Measurements from ENCODE around the gene ABCA10. TPM values are rescaled to one million over a fixed set of nuclear protein-coding genes. Genes with fewer than 3 reads are reported as not detected.

The ABCA10 gene
- polyA plus RNA-seq, 2 of the 4 experiments (the other 2 are of a cell fraction), result 0.22 to 0.66 TPM

GRCh38 chr17:69271023-69271422 lies 42.4 kb upstream of the ABCA10 start:
- no peak for ATAC-seq
- no peak for DNase-seq (ENCODE audit: low read depth in 1 of 2, low spot score in 1 of 2)
- peak; percentile 70 for FAIRE-seq
- Histone ChIP-seq H3K9me3 (no peaks in the 10 kb centered on the region), H3K4me3 (no peak overlapping the region), H3K27ac (no peak overlapping the region), H3K4me1 (peaks cover 25% of the 10 kb centered on the region), H3K4me2 (no peak overlapping the region)
- 69% methylated on average over 7 of the region's 7 CpGs for WGBS (ENCODE audit: missing lambda C conversion rate)
- ChIA-PET POLR2A (no interaction called here), CTCF (interaction anchor here (0.7 to 1.2 kb wide), 2 partner anchors 35 to 252 kb away, joined by 3 read pairs; no protein-coding TSS in a partner anchor)
- TF ChIP-seq USF2 (IDR thresholded peaks at IDR 0.05) (no peak), HES2 (IDR thresholded peaks at IDR 0.05) (no peak), HOXB5 (CRISPR knock-in tag; IDR thresholded peaks at IDR 0.05) (no peak)
- TF ChIP-seq, protein P1, sequence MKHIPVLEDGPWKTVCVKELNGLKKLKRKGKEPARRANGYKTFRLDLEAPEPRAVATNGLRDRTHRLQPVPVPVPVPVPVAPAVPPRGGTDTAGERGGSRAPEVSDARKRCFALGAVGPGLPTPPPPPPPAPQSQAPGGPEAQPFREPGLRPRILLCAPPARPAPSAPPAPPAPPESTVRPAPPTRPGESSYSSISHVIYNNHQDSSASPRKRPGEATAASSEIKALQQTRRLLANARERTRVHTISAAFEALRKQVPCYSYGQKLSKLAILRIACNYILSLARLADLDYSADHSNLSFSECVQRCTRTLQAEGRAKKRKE (CRISPR knock-in tag; IDR thresholded peaks at IDR 0.05; ENCODE audit: low read depth), result no peak

DNA sequence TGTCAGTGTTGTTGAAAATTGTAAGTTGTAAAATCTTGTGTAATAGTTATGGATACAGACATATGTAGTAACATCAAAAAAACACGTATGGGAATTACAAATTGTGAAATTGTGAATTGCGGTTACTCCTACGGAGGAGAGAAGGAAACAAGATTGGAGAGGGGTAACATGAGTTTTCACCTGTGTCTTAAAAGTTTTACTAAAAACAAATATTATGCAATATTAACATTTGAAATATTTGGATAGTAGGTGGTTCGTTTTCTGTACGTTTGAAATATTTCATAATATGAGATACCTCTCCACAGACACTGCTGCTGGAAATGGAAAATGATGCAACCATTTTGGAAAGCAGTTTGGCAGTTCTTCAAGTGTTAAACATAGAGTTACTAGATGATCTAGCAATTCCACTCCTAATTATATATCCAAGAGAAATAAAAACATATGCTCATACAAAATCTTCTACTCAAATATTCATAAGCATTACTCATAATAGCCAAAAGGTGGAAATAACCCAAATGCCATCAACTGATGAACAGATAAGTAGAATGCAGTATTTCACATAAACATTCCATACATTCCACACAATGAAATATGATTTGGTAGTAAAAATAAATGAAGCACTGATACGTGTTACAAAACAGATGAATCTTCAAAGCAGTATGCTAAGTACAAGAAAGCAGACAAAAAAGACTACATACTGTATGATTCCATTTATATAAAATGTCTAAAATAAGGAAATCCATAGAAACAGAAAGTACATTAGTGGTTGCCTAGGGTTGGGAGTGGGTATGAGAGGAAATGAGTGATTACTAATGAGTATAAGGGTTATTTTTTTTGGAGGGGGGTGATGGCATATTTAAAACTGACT lies 40.7 kb upstream of the ABCA10 start:
- Histone ChIP-seq H3K27ac (peak overlapping the region; percentile 49 to 50; a peak in 4 of 6 replicates), H3K4me3 (peak overlapping the region; percentile 15; the same call in 1 of the 3 replicates), H3K9me3 (no peaks in the 10 kb centered on the region), H3K4me1 (peaks cover 25% of the 10 kb centered on the region), H3K4me2 (peak overlapping the region; percentile 74)
- CTCF ChIA-PET, result no interaction called here
- peak; percentile 54 to 61 for ATAC-seq
- FAIRE-seq, result peak; percentile 84
- WGBS (ENCODE audit: missing lambda C conversion rate), result 18% methylated on average over 6 of the region's 6 CpGs
- POLR2A ChIA-PET, result interaction anchor here (0.5 kb wide), 1 partner anchor 133 kb away, joined by 3 read pairs; no protein-coding TSS in a partner anchor
- peak in 1 of 2 experiments; percentile 31 for DNase-seq (ENCODE audit: low read depth in 1 of 2, low spot score in 1 of 2)
- TF ChIP-seq ELK1 (IDR thresholded peaks at IDR 0.05; ENCODE audit: low read depth, low read length) (no peak), PHF8 (IDR thresholded peaks at IDR 0.05; ENCODE audit: borderline replicate concordance, low read depth) (no peak), RARB (CRISPR knock-in tag; IDR thresholded peaks at IDR 0.05) (no peak), HOXA7 (CRISPR knock-in tag; IDR thresholded peaks at IDR 0.05) (no peak), JUNB (IDR thresholded peaks at IDR 0.05) (0 out of 2 replicates have a peak, but pooled peaks have one; percentile 39), SREBF2 (IDR thresholded peaks at IDR 0.05) (no peak), CEBPB (IDR thresholded peaks at IDR 0.05) (peak; percentile 81 to 95), MAZ (IDR thresholded peaks at IDR 0.05; ENCODE audit: borderline replicate concordance, low read depth, low read length) (no peak), FOXS1 (CRISPR knock-in tag; IDR thresholded peaks at IDR 0.05) (no peak), HDAC2 (IDR thresholded peaks at IDR 0.05) (no peak), CHD2 (IDR thresholded peaks at IDR 0.05; ENCODE audit: low read length, partially characterized antibody) (no peak), MYC (IDR thresholded peaks at IDR 0.05; ENCODE audit: borderline replicate concordance, low read length) (no peak), EP300 (IDR thresholded peaks at IDR 0.05) (no peak; a peak in 3 of 5 replicates), SMC3 (IDR thresholded peaks at IDR 0.05) (no peak), JUN (IDR thresholded peaks at IDR 0.05) (peak in 1 of 2 experiments; percentile 31; a peak in 1 of 5 replicates), ZC3H11A (IDR thresholded peaks at IDR 0.05) (no peak), ESRRA (IDR thresholded peaks at IDR 0.05; ENCODE audit: borderline replicate concordance, low read length) (no peak), HES2 (IDR thresholded peaks at IDR 0.05) (peak; percentile 89)
- TF ChIP-seq, protein P2, sequence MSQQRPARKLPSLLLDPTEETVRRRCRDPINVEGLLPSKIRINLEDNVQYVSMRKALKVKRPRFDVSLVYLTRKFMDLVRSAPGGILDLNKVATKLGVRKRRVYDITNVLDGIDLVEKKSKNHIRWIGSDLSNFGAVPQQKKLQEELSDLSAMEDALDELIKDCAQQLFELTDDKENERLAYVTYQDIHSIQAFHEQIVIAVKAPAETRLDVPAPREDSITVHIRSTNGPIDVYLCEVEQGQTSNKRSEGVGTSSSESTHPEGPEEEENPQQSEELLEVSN (IDR thresholded peaks at IDR 0.05; ENCODE audit: borderline replicate concordance, low read depth), result no peak
- TF ChIP-seq, protein P1 (CRISPR knock-in tag; IDR thresholded peaks at IDR 0.05; ENCODE audit: low read depth), result no peak
- TF ChIP-seq, protein P3, sequence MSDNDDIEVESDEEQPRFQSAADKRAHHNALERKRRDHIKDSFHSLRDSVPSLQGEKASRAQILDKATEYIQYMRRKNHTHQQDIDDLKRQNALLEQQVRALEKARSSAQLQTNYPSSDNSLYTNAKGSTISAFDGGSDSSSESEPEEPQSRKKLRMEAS (IDR thresholded peaks at IDR 0.05), result no peak
- TF ChIP-seq, protein P4, sequence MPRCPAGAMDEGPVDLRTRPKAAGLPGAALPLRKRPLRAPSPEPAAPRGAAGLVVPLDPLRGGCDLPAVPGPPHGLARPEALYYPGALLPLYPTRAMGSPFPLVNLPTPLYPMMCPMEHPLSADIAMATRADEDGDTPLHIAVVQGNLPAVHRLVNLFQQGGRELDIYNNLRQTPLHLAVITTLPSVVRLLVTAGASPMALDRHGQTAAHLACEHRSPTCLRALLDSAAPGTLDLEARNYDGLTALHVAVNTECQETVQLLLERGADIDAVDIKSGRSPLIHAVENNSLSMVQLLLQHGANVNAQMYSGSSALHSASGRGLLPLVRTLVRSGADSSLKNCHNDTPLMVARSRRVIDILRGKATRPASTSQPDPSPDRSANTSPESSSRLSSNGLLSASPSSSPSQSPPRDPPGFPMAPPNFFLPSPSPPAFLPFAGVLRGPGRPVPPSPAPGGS (IDR thresholded peaks at IDR 0.05), result 0 out of 3 replicates have a peak, but pooled peaks have one; percentile 37
